Right hindlimb (tissue), 1 donor: ENCODE measurements around the gene ERCC5.
A peak's percentile ranks its signal among the peaks of the same experiment; 100 is the strongest.

Experiments
- DNase-seq: peaks from one replicate; pipeline ENCODE4 v3.0.0-alpha.2; 2018

Gene ERCC5

DNA sequence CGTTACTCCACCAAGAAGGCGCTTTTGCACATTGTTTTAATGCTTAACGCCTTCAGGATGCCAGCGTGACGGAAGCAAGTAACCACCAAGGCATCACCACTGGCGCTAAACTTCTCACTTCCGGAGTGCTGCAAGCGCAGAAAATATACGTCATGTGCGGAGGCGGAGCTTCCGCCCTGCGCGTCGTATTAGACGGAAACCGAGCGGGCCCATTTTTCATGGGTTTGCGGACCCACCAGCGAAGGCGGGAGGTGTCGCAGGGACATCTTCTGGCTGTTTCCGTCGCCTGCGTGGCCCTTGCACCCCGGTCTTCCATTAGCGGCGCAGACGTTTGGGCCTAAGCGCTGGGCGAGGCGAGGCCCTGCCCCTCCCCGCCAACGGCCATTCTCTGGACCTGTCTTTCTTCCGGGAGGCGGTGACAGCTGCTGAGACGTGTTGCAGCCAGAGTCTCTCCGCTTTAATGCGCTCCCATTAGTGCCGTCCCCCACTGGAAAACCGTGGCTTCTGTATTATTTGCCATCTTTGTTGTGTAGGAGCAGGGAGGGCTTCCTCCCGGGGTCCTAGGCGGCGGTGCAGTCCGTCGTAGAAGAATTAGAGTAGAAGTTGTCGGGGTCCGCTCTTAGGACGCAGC, at the start of gene ERCC5:
Gene ERCC5 (plus strand): TSS at position 403 of the 631 bp plus-strand sequence. CDS start 235 bp downstream, outside the sequence.
- peak; percentile 96 for DNase-seq

DNA sequence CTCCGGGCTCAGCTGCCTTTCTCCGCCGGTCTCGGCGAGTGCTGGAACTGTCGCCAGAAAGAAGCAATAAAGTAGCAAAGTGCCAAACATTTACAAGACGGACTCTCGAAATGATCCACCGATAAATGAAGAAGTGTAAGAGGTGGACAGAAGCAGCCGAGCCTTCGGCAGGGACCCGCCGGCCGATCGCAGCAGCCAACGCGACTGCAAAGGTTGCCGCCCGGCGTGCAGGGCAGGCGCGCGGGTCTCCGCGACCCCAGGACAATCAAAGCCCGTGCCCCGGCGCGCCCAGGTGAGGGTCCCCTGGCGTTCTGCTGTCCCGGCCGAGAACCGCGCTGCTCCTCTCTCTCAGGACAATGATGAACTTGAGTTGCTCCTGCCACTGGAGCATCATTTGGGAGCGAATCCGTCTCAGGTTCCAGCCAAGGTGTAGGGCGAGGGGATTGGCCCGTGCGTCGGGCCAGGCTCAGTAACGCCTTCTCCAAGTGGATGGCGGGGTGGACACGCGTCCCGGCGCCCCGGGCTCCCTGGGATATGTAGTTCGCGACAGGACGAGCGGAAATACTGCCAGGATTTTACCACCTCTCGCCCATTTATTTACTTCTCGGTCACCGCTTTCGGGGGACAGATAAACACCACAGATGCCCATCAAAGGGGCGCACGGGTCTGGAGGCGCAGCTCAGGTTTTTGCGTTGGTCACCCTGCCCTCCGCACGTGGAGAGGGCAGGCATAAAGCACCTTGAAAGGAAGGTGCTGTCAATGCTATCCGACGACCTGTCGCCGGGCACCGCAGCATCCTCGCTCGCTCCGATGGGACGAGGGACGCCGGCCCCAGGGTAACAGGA, 47.0 kb upstream of the ERCC5 start, which contains the start of the genes BIVM and POGLUT2:
Gene BIVM (plus strand): TSS at position 539 of the 845 bp plus-strand sequence. CDS start 8,149 bp downstream, outside the sequence.
Gene POGLUT2 (minus strand): TSS at position 396 of the 845 bp plus-strand sequence. CDS start 306 bp downstream, at position 90.
- peak; percentile 95 for DNase-seq

DNA sequence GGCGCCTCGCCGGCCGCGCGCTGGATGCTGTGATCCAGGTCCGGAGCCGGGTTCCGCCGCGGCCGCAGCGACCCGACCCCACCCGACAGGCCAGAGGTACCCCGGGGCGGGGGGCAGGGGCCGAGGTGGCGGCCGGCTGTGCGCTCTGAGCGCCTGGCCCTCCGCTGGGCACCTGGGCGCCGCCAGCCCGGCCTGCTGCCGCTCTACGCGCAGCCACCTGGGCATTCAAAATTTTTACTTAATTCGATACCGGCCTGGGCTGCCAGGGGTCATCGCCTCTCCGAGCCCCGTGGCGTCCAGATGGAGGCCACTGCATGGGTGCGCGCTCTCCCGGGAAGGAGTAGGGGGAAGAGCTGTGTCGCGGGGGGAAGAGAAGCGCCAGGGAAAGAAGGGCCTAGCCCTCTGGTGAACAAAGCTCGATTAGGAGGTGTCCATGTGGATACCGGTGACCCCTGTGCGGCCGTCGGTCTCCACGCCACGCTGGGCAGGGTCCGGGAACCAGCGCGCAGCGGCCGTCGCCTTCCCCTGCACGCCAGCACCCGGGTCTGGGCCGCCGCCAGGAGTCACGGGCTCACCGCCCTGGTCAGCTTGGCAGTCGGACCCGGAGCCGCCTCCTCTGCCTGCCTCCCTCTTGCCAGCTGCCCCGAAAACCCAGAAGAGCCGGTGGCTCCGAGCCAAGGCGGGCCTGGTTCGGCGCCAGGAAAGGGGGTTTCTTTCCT, 46.2 kb upstream of the ERCC5 start:
- no peak for DNase-seq

DNA sequence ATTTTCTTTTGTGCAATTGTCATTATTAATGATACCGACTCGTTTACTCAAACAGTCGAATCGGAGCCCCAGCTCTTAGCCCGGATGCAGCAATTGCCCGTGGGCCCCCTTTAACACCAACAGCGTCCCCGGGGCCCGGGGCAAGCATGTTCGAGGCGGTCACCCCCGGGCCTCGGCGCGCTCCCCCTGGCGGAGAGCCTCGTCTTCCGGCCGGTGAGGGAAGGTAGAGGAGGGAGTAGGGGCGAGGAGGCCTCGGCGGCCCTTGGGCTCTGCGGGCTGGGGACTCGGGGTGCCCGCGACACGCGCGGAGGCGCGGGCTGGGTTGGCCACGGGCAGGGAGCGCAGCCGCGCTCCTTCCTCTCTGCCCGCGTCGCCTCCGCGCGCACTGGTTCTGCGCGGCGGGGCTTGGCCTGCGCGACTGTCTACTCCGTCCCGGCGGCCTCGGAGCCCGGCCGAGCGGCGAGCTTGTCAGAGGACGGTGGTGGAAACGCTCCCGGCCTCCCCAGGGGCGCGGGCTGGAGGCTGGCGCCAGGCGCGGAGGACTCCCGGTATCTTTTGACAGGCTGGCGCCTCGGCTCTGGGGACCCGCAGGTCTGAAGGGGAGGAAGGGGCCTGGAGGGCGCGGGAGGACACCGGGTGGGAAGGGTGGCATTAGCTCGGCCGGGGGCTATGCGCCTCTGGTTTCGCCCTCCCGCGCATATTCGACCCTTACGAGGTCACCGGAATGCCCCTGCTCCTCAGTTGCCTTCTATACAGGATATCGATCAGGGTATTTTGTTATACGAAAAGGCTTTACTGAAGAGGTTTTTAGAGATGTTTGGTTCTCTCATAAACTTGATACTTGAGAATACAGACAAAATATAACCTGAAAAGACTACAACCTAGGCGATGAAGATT, 45.4 kb upstream of the ERCC5 start:
- peak; percentile 90 for DNase-seq

DNA sequence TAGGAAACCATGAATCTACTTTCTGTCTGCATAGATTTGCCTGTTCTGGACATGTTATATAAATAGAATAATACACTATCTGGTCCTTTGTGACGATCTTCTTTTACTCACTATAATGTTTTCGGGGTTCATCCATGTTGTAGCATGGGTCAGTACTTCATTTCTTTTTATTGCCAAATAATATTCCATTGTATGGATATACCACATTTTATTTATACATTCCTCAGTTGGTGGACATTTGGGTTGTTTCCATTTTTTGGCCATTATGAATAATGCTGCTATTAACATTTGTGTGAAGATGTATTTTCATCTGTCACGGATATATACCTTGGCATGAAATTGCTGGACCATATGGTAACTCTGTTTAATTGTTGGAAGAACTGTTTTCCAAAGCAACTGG, 40.2 kb upstream of the ERCC5 start:
- no peak for DNase-seq

DNA sequence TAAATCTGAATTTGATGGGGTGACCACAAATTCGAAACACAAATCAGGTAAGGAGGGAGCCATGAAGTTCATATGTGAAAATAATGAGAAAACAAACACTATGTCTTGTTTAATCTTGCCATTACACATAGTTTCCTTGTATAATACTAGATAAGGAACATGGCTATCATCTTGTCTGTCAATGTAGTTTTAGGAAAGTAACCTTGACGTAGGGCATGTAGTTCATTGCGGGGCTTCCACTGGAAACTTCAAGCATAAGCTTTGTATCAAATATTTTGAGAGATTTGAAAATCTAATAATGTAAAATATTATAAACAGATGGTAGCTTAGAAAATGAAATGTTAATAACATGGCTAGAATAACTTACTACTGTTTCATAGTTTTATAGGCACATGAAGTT, 38.1 kb upstream of the ERCC5 start:
- no peak for DNase-seq

DNA sequence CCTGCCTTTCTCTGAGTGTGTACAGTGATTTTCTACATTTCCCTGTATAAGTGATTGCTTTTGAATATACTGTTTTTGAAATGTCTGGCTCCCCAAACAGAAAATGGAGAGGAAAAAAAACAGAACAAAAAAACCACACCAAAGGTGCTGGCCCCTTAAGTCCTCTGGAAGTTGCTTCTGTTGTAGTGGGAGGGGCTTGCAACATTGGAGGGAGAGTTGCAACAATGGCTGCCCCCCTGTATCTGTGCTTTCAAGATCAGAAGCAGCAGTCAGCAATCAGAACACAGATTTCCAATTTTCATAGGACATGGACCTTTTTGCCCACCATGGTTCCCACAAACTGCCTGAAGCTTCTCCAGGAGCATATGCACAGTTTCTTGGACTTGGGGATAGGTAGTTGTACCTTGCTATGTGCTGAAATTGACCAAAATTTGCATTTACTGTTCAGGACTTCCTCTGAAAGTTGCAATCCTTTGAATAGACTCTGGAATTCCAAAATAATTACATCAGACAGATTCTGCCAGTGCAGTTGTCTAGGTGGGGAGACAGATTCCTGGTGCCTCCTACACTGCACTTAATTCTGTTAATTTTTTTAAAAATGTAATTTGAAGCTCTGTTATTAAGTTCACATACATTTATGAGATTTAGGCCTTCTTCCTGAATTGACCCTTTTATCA, 33.1 kb upstream of the ERCC5 start:
- DNase-seq = no peak

DNA sequence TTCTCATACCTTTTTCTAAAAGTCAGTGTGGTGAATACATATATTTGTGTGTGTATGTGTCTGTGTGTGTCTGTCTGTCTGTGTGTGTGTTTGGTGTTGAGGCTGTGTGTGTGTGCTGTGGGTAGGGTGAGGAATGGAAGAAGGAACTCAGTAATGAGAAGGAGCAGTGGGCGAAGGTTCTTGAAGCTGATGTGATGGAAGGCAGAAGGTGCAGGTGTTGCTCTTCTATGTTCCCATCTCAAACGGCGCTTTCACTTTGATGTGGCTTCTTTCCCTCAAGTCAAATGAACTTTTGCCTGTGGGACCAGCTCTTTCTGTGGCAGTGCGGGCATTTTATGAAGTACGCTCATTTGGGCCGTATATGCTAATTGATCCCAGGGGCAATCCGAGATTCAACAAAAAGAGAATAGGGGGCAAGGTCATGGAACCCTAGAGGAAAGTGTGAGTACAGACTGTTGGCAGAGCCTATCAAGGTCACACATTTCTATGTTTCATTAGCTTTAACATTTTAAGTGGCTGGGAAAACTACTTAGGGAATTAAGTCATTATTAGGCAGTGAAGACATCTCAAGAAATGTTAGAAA, 31.7 kb upstream of the ERCC5 start:
- DNase-seq = no peak

DNA sequence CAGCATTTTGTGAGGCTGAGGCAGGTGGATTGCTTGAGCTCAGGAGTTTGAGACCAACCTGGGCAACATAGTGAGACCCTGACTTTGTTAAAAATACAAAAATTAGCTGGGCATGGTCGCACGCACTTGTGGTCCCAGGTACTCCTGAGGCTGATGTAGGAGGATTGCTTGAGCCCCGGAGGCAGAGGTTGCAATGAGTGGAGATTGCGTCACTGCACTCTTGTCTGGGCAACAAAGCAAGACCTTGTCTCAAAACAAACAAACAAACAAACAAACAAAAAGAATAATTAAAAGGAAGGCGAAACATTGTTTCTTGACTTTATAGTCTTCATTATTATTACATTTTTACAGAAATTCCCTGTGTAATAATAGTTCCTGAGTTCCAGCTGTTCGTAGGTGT, 31.0 kb upstream of the ERCC5 start:
- no peak for DNase-seq

DNA sequence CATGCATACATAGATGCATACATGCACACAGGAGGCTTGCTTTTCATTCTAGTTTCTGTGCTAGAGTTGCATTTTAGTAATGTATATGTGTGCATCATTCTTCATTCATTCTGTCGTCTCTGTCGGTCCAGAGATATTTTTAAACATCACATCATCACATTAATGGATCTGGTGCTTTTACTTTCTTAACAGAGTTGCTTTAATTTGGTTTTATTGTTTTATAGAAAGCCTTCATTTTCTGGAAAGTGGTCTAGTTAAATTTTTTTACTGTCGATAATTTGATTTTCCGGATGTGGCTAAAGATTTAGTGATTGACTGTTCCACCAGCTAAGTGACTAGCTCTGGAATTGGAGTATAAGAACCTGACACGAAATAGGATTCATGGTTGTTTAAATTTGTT, 30.0 kb upstream of the ERCC5 start:
- no peak for DNase-seq

DNA sequence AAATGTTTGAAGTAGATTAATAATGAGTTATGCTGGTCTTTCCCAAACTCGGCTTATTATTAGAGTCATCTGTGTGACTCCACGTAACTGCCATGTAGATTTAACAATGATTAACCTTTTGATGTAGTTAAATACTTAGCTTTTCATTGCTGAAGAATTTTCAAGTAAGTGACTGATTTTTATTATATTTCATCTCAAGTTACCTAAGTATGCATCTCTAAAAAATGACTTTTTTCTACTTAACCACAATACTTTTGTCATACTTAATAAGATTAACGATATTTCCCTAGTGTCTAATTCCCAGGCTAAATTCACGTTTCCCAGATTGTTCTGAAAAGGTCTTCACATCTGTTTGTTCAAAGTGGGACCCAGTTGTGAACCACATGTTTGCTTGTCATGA, 29.1 kb upstream of the ERCC5 start:
- no peak for DNase-seq

DNA sequence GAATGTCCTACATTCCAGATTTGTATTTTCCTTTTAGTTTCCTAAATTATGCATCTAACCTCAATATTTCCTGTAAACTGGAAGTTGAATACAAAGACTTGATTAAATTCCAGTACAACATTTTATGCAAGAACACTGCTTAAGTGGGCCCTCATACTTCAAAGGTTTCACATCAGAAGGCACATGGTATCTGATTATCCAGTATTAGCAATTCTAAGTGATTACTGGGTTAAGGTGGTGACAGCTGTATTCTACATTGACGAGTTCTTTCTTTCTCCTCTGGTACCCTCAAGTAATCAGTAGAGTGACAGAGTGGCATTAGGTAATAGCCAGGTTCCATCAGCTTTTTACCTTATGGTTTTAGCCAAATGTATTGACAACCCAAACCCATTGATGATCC, 28.6 kb upstream of the ERCC5 start:
- DNase-seq = no peak

DNA sequence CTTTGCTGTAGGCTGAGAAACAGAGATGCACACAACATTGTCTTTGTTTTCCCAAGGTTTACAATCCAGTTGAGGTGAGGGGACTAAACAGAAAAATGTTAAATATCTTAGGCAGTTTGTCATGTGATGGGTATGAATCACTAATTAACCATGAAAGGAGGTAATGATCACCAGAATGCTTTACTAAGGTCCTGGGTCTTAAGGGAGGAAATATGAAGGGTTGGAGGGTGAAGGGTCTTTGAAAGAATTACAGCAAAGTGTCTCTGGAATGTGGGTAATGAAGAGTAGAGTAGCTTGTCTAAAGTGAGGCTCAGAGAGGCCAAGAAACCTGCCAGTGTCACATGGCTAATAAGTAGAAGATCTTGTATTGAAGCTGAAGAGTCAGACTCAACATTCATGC, 27.9 kb upstream of the ERCC5 start:
- DNase-seq = no peak

DNA sequence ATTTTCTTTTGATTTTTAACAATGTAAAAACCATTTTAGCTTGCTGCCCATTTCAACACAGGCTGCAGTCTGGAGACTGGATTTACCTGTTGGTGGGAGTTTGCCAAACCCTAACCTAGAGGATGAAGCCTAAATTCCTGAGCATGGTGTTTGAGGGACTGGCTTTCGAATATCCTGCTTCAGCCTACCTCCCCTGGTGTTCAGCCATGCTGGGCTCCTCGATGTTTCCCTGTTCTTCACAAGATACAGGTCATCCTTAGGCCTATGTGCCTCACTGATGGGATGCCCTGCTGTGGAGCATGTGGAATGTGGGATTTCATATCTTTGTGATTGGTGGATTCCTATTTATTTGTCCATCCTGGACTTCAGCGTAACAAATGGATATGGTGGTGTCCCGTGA, 20.4 kb upstream of the ERCC5 start:
- no peak for DNase-seq

DNA sequence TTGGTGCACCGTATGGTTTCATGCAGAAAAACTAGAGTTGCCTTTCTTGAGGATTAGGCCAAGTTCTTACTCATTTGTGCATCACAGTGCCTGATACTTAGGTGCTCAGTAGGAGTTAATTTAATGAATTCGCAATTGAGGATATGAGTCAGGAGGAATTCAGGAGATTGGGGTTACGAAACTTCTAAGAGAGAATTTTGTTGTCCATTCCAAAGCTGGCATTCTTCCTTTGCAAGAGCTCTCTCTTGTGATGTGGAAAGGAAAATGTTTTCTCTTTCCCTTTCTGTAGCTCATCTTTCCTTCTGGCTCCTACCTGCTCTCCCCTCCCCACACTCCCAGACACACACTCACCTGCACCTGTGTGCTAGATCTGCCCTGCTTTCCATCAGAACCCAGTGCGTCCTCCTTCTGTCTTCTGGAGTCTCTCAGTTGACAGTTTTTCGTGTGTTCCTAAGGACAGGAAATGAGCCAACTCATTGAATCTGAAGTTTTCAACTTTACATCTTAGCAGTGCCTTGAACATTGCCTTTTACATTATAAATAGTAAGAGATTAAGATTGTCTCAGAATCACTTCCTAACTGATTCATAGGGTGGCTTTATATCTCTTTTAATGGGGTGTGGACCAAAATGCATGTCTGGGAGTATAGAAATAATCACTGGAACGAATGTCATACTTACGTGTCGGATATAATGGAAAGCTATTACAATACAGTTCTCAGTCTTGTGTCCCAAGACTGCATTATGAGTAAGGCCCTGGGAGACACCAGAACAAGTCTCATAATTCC, 19.7 kb upstream of the ERCC5 start:
- no peak for DNase-seq

DNA sequence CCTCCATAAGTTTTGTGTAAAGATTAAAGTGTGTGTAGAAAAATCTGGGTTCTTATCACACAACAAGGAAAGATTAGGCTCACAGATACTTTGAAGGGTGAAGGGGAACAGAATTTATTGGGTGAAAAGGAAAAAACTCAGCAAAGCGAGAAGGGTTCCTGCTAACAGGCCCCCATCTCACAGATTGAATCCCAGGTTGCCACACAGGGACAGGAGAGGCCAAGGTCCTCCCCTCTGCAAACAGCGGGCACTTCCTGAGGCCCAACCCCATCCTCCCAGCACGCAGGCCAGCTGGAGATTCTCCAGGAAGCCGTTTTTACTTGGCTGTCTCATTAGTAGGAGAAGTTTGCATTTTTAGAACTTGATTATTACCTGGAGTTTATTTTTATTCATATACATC, 15.2 kb upstream of the ERCC5 start:
- no peak for DNase-seq

DNA sequence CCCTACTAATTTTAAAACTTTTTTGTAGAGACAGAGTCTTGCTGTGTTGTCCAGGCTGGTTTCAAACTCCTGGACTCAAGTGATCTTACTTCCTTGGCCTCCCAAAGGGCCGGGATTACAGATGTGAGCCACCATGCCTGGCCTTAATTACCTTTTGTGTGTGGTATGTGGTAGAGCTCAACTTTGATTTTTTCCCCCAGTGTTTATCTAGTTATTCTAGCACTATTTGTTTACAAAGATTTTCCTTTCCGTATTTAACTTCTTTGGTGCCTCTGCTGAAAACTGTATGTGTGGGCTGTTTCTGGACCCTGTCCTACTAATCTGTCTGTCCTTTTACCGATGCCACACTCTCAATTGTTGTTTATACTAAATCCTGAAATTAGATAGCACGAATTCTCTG, 9.4 kb upstream of the ERCC5 start:
- DNase-seq = no peak

DNA sequence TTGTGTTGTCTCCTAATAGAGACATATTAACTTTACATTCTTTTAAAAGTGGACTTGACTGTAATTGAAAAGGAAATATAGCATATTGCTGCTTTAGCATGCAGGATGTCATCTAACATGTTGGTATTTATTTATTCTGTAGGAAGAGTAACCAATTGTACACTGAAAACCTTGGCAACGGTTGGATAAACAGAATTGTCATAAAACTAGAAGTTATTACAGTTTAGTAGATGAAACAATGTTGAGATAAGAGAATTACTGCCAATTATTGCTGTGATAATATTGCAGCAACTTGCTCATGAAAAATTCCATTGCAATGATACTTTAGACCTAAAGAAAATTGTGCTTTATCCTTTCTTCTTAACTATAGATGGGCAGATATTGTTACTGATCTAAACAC, 7.6 kb upstream of the ERCC5 start:
- no peak for DNase-seq

DNA sequence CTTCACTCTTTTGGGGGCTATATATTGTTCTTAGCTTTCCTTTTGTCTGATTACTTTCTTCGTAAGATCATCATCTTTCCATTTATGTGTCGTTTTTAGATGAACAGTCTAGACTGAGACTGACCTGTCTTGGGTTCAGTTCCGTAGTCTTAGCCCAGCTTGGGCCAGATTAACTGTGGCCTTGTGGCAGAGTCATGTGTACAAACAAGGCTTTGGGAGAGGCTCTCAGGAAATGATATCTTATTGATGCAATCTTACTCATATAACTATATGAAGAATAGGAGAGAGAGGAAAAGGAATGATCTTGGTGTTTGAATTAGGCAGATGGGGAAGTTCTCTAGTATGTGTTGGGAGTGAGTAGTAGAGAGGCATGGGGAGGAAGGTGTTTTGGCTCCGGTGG, 6.8 kb upstream of the ERCC5 start:
- no peak for DNase-seq

DNA sequence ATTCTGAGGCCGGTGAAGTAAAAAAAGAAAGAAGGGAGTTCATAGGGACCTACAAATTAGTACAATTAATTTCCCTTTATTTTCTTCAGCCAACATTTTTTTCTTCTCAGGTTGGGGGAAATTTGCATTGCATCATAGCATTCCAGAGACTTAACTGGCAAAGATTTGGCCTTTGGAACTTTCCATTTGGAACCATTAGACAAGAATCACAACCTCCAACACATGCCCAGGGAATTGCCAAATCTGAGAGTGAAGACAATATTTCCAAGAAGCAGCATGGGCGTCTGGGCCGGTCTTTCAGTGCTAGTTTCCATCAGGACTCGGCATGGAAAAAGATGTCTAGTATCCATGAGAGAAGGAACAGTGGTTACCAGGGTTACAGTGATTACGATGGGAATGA, 6.4 kb upstream of the ERCC5 start:
- DNase-seq = no peak

DNA sequence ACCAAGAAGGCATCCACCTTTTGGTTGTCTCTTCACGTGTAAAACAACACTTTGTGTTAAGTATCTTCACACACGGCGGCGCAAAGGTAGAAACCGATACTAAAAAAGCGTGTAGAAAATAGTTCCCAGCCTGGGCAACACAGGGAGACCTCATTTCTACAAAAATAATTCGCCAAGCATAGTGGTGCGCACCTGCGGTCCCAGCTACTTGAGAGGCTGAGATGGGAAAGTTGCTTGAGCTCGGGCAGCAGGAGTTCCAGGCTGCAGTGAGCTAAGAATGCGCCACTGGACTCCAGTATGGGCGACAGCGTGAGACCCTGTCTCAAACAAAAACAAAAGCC, 573 bp upstream of the ERCC5 start:
- DNase-seq = no peak
